Fibroblast of lung (primary cell): Measurements from ENCODE around the gene WDR7. TPM values are rescaled to one million over a fixed set of nuclear protein-coding genes. Genes with fewer than 3 reads are reported as not detected.

Experiments
- DNase-seq, 2 donors: peaks; one replicate each; pipeline versions ENCODE4 v3.0.0 to v3.0.0-alpha.2; 2010; ENCODE audit warnings: low read depth in 2 of 2
- H2AFZ ChIP-seq: 2 replicates; pipeline ENCODE4 v1.5.1; 2012; ENCODE audit warnings: low read length, control low read depth, inconsistent platforms
- H3K27ac ChIP-seq: 2 replicates; pipeline ENCODE4 v1.5.1; 2011; ENCODE audit warnings: low read length, control low read depth; ENCODE audit not compliant: insufficient read depth
- H3K27me3 ChIP-seq: 2 replicates; pipeline ENCODE4 v1.5.1; 2011; ENCODE audit warnings: mild to moderate bottlenecking, low read length; ENCODE audit not compliant: control insufficient read depth, insufficient read depth
- H3K36me3 ChIP-seq: 2 replicates; pipeline ENCODE4 v1.5.1; 2011; ENCODE audit warnings: low read length; ENCODE audit not compliant: control insufficient read depth, insufficient read depth
- H3K4me1 ChIP-seq: 2 replicates; pipeline ENCODE4 v1.5.1; 2011; ENCODE audit warnings: low read length; ENCODE audit not compliant: control insufficient read depth, insufficient read depth; ENCODE audit errors: extremely low read depth
- H3K4me2 ChIP-seq: 2 replicates; pipeline ENCODE4 v1.5.1; 2011; ENCODE audit warnings: low read length, control low read depth; ENCODE audit not compliant: insufficient read depth; ENCODE audit errors: extremely low read depth
- H3K4me3 ChIP-seq, 4 experiments: fragments of 200-600 bp in 1 of 4; sonication (generic) in 1 of 4; replicated peaks in 1 of 4; 2 replicates each; pipeline ENCODE4 v1.5.1; 2011 to 2016; ENCODE audit warnings: low read length in 4 of 4, low read depth in 3 of 4, mild to moderate bottlenecking in 3 of 4, control low read depth in 2 of 4, inconsistent platforms in 1 of 4, mixed read lengths in 1 of 4; ENCODE audit not compliant: insufficient read depth in 1 of 4; ENCODE audit errors: control extremely low read depth in 1 of 4
- H3K79me2 ChIP-seq: 2 replicates; pipeline ENCODE4 v1.5.1; 2012; ENCODE audit warnings: mild to moderate bottlenecking, low read length, inconsistent platforms; ENCODE audit not compliant: control insufficient read depth, insufficient read depth
- H3K9ac ChIP-seq: 2 replicates; pipeline ENCODE4 v1.5.1; 2011; ENCODE audit warnings: mild to moderate bottlenecking, low read length, control low read depth; ENCODE audit not compliant: insufficient read depth
- H3K9me3 ChIP-seq: 2 replicates; pipeline ENCODE4 v1.5.1; 2012; ENCODE audit warnings: low read depth, low read length; ENCODE audit not compliant: control insufficient read depth, insufficient read depth
- H4K20me1 ChIP-seq: 2 replicates; pipeline ENCODE4 v1.5.1; 2011; ENCODE audit warnings: low read length; ENCODE audit not compliant: control insufficient read depth, insufficient read depth; ENCODE audit errors: extremely low read depth
- EZH2 ChIP-seq: IDR thresholded peaks from 2 replicates; pipeline ENCODE4 v1.5.1; 2012; ENCODE audit warnings: low read length, control low read depth, mild to moderate bottlenecking; ENCODE audit errors: missing control alignments
- polyA plus RNA-seq, 2 donors: library from polyadenylated mRNA; depleted of rRNA in 1 of 2; stranded (reverse) in 1 of 2; unstranded in 1 of 2; fragments of >200 nt; gene quantifications; 2 replicates each; pipeline ENCODE4 v1.2.1, GENCODE V29; 2011 to 2012; ENCODE audit warnings: missing spikeins in 1 of 2
- total RNA-seq: library from RNA; depleted of rRNA; stranded (reverse); fragments of >200 nt; gene quantifications from 2 replicates; pipeline ENCODE4 v1.2.1, GENCODE V29; 2014
- TF ChIP-seq, protein P1 (sequence below), 2 donors: IDR thresholded peaks in 1 of 2; conservative IDR thresholded peaks in 1 of 2; 1 replicate in 1 of 2; 2 replicates in 1 of 2; pipeline ENCODE4 v1.5.1; 2011 to 2012; ENCODE audit warnings: low read length in 2 of 2, control low read depth in 1 of 2, inconsistent platforms in 1 of 2, low read depth in 1 of 2, mild to moderate bottlenecking in 1 of 2

The WDR7 gene
- total and polyA plus RNA-seq, 2 donors (not counting 1 experiment from before 2014, with no cell fraction given), result 7.2 to 27.2 TPM

DNA sequence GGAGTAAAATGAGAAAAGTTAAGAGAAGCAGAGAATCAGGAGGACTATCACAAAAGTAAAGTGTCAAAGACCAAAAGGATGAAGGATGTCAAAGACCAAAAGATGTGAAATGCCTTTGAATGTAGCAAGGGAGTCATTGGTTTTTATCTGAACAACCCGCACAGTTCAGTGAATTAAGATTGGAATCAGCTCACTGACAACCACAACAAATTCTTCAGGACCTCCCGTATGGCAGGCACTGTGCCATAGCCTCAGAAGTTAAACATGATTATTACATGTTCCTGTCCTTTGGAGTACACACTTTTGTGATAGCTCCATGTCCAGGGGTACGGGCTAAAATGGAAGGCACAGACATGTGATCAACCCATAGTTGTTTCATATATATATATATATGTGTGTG, 7.8 kb upstream of the WDR7 start:
- no peaks in the 10 kb centered on the region for H3K79me2 ChIP-seq
- no peak overlapping the region for H3K4me2 ChIP-seq
- H3K4me1 ChIP-seq, result peaks cover 3% of the 10 kb centered on the region
- no peaks in the 10 kb centered on the region for H3K9me3 ChIP-seq
- no peak for DNase-seq
- no peaks in the 10 kb centered on the region for H4K20me1 ChIP-seq
- H3K4me3 ChIP-seq, result no peak overlapping the region
- TF ChIP-seq, protein P1, sequence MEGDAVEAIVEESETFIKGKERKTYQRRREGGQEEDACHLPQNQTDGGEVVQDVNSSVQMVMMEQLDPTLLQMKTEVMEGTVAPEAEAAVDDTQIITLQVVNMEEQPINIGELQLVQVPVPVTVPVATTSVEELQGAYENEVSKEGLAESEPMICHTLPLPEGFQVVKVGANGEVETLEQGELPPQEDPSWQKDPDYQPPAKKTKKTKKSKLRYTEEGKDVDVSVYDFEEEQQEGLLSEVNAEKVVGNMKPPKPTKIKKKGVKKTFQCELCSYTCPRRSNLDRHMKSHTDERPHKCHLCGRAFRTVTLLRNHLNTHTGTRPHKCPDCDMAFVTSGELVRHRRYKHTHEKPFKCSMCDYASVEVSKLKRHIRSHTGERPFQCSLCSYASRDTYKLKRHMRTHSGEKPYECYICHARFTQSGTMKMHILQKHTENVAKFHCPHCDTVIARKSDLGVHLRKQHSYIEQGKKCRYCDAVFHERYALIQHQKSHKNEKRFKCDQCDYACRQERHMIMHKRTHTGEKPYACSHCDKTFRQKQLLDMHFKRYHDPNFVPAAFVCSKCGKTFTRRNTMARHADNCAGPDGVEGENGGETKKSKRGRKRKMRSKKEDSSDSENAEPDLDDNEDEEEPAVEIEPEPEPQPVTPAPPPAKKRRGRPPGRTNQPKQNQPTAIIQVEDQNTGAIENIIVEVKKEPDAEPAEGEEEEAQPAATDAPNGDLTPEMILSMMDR (conservative IDR thresholded peaks at IDR 0.05 in 1 of 2, IDR thresholded peaks at IDR 0.05 in 1 of 2; ENCODE audit: low read depth in 1 of 2, low read length in 2 of 2), result no peak
- TF ChIP-seq EZH2, result no peak
- no peak overlapping the region for H3K27ac ChIP-seq
- H3K9ac ChIP-seq, result no peak overlapping the region
- H3K27me3 ChIP-seq, result no peaks in the 10 kb centered on the region
- no peak overlapping the region for H2AFZ ChIP-seq
- H3K36me3 ChIP-seq, result no peaks in the 10 kb centered on the region

GRCh38 chr18:56645415-56646016, 5.6 kb upstream of the WDR7 start:
- no peak for TF ChIP-seq EZH2
- TF ChIP-seq, protein P1 (conservative IDR thresholded peaks at IDR 0.05 in 1 of 2, IDR thresholded peaks at IDR 0.05 in 1 of 2; ENCODE audit: low read depth in 1 of 2, low read length in 2 of 2), result peak; percentile 21 to 50
- Histone ChIP-seq H3K36me3 (no peaks in the 10 kb centered on the region), H3K27me3 (no peaks in the 10 kb centered on the region), H3K4me1 (peaks cover 4% of the 10 kb centered on the region), H3K27ac (no peak overlapping the region), H3K9me3 (no peaks in the 10 kb centered on the region), H3K4me3 (no peak overlapping the region), H3K79me2 (no peaks in the 10 kb centered on the region), H3K4me2 (peak overlapping the region; percentile 15), H4K20me1 (no peaks in the 10 kb centered on the region), H2AFZ (no peak overlapping the region), H3K9ac (no peak overlapping the region)
- peak in 1 of 2 donors; percentile 12 for DNase-seq

DNA sequence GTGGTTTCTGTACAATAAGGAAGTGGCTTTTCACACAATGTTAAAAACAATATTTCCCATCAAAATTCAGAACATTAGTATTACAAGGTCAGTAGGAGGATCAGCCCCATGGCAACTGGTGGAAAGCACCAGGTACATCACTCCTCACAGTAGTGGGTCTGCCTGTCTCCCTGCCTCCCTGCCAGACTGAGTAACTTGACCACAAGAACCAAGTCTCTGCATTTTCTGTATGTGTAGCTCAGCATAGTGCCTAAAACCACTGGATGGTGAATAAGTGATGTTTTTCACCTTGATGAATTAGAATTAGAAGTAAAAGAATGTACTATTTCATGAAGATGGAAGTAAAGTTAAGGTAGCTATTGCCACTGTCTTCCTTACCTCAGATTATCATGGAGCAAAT, 4.1 kb upstream of the WDR7 start:
- no peaks in the 10 kb centered on the region for H3K36me3 ChIP-seq
- no peak overlapping the region for H2AFZ ChIP-seq
- TF ChIP-seq, protein P1 (conservative IDR thresholded peaks at IDR 0.05 in 1 of 2, IDR thresholded peaks at IDR 0.05 in 1 of 2; ENCODE audit: low read depth in 1 of 2, low read length in 2 of 2), result no peak
- no peak for TF ChIP-seq EZH2
- H4K20me1 ChIP-seq, result no peaks in the 10 kb centered on the region
- no peak for DNase-seq
- H3K4me1 ChIP-seq, result peaks cover 4% of the 10 kb centered on the region
- H3K9me3 ChIP-seq, result no peaks in the 10 kb centered on the region
- H3K27ac ChIP-seq, result no peak overlapping the region
- H3K9ac ChIP-seq, result no peak overlapping the region
- H3K4me3 ChIP-seq, result no peak overlapping the region
- peaks cover 8% of the 10 kb centered on the region for H3K79me2 ChIP-seq
- H3K4me2 ChIP-seq, result no peak overlapping the region
- no peaks in the 10 kb centered on the region for H3K27me3 ChIP-seq
